Adrenal gland (tissue), 12 donors: ENCODE measurements around the gene NDUFS4. TPM values are rescaled to one million over a fixed set of nuclear protein-coding genes. Genes with fewer than 3 reads are reported as not detected.

ENCODE experiments used
- DNase-seq, 7 donors: peaks; one replicate each; pipeline ENCODE4 v3.0.0-alpha.2; 2019 to 2020
- H3K27ac ChIP-seq, 5 donors: fragments of 200-600 bp; sonication (generic) in 4 of 5; 1 replicate in 3 of 5; 2 replicates in 2 of 5; pipeline versions ENCODE4 v1.5.1 to v1.8.0; 2016 to 2020; ENCODE audit warnings: mild to moderate bottlenecking in 1 of 5
- H3K27me3 ChIP-seq: fragments of 200-600 bp; 2 replicates; pipeline ENCODE4 v1.8.0; 2021
- H3K36me3 ChIP-seq, 2 donors: fragments of 200-600 bp; replicated peaks in 1 of 2; 1 replicate in 1 of 2; 2 replicates in 1 of 2; pipeline versions ENCODE4 v1.5.1 to v1.8.0; 2018 to 2022
- H3K4me1 ChIP-seq, 2 donors: fragments of 200-600 bp; replicated peaks in 1 of 2; 1 replicate in 1 of 2; 2 replicates in 1 of 2; pipeline versions ENCODE4 v1.5.1 to v1.8.0; 2018 to 2021
- H3K4me3 ChIP-seq, 4 donors: fragments of 200-600 bp; sonication (generic) in 3 of 4; one replicate each; pipeline ENCODE4 v1.5.1; 2016 to 2018
- H3K9me3 ChIP-seq, 3 donors: fragments of 200-600 bp; sonication (generic) in 1 of 3; replicated peaks in 1 of 3; 1 replicate in 2 of 3; 2 replicates in 1 of 3; pipeline versions ENCODE4 v1.5.1 to v1.8.0; 2016 to 2021
- CTCF ChIP-seq, 6 experiments: fragments of 450-650 bp in 4 of 6; fragments of 200-600 bp in 2 of 6; sonication (generic) in 1 of 6; IDR thresholded peaks; 1 replicate in 5 of 6; 2 replicates in 1 of 6; pipeline versions ENCODE4 v1.5.1 to v1.8.0; 2016 to 2021; ENCODE audit warnings: antibody characterized with exemption in 6 of 6, mild to moderate bottlenecking in 2 of 6, moderate library complexity in 1 of 6
- POLR2A ChIP-seq, 2 donors: fragments of 450-650 bp; IDR thresholded peaks; one replicate each; pipeline ENCODE4 v1.6.1; 2017; ENCODE audit warnings: antibody characterized with exemption in 2 of 2, mild to moderate bottlenecking in 2 of 2, moderate library complexity in 1 of 2
- WGBS, 4 donors: extraction: QIAGEN DNeasy Blood & Tissue Kit in 2 of 4; methylation state at CpG; one replicate each; pipeline versions ENCODE4 v1.1.5 to v1.1.7; 2013 to 2017; 5-methylcytosine and 5-hydroxymethylcytosine counted together
- intact Hi-C, 2 donors: fragments of 100-400 bp; cut with DNase I; formaldehyde crosslinking; loops; one replicate each; pipeline versions ENCODE4 v1.14.1 to v1.15.0; 2022 to 2023
- polyA plus RNA-seq, 3 donors: library from polyadenylated mRNA; stranded (reverse); fragments of 200-250 nt in 2 of 3; fragments of 350-450 nt in 1 of 3; fragmentation: Illumina TruSeq in 1 of 3; extraction: RNeasy Lipid Tissue Mini Kit (QIAGEN cat#74804) in 1 of 3; gene quantifications; one replicate each; pipeline ENCODE4 v1.2.3, GENCODE V29; 2013 to 2014
- total RNA-seq, 9 donors: library from RNA; depleted of rRNA in 4 of 9; stranded (reverse); fragments of >200 nt in 4 of 9; fragments of 120-200 nt in 1 of 9; fragmentation: NEBNext Ultra II Directional in 1 of 9; extraction: Animal tissue kit (Norgen Biotek cat#: 25700) in 1 of 9; gene quantifications; one replicate each; pipeline versions ENCODE4 v1.1.0 to v1.2.4, GENCODE V29; 2013 to 2023
- donor health status: healthy with polysubstance abuse.
- donor health status: Bipolar disorder and iron deficiency.
- donor health status: DM: yes; HTN: yes; CAD: no.
- donor health status: DM: no; HTN: no; CAD: no.
- donor health status: DM: no; HTN: no; CAD: no.
- donor health status: DM: yes; HTN: yes; CAD: no.

The NDUFS4 gene
- total and polyA plus RNA-seq, 12 donors = 39.8 to 222 (median 93.0) TPM

DNA sequence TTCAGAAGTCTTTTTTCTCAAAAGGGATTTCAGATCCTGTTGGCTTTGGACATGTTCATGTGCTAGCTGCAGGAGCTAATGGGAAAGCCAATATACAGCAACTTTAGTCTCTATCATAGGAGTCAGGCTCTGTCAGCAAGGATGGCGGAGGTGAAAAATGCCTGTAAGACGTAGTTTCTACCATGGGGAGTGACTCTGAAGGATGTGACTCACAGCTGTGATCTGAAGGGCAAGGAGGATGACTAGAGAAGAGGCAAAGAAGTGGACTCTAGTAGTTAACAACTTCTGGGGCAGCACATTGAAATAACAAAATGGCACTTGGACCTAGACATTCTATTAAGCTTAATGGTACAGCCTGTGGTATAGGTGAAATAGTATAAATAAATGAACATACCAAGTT lies 3.1 kb upstream of the NDUFS4 start:
- Histone ChIP-seq H3K27ac (no peak overlapping the region), H3K36me3 (no peaks in the 10 kb centered on the region), H3K9me3 (no peaks in the 10 kb centered on the region), H3K27me3 (no peaks in the 10 kb centered on the region), H3K4me1 (peaks cover 10 to 13% of the 10 kb centered on the region in 2 donors), H3K4me3 (no peak overlapping the region)
- 74 to 88% (median 78%) methylated on average over 2 of the region's 2 CpGs for WGBS, 4 donors
- DNase-seq = no peak
- TF ChIP-seq CTCF (IDR thresholded peaks at IDR 0.05) (no peak), POLR2A (IDR thresholded peaks at IDR 0.05) (no peak)
- intact Hi-C loops = no loop called here

DNA sequence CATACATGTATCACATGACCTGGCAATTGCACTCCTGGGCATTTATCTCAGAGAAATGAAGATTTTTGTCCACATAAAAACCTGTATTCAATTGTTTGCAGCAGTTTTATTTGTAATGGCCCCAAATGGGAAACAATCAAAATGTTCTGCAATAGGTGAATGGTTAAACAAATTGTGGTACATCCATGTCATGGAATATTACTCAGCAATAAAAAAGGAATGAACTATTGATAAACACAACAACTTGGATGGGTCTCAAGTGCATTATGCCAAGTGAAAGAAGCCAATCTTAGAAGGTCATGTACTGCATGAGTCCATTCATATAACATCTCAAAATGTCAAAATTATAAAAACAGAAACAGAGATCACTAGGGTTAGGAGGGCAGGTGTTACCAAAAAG lies 1.5 kb upstream of the NDUFS4 start:
- Histone ChIP-seq H3K27ac (no peak overlapping the region), H3K9me3 (no peaks in the 10 kb centered on the region), H3K27me3 (no peaks in the 10 kb centered on the region), H3K4me1 (peaks cover 13 to 17% of the 10 kb centered on the region in 2 donors), H3K36me3 (no peaks in the 10 kb centered on the region), H3K4me3 (no peak overlapping the region)
- TF ChIP-seq CTCF (IDR thresholded peaks at IDR 0.05) = no peak
- TF ChIP-seq POLR2A (IDR thresholded peaks at IDR 0.05) = no peak
- intact Hi-C loops = no loop called here
- no peak for DNase-seq

DNA sequence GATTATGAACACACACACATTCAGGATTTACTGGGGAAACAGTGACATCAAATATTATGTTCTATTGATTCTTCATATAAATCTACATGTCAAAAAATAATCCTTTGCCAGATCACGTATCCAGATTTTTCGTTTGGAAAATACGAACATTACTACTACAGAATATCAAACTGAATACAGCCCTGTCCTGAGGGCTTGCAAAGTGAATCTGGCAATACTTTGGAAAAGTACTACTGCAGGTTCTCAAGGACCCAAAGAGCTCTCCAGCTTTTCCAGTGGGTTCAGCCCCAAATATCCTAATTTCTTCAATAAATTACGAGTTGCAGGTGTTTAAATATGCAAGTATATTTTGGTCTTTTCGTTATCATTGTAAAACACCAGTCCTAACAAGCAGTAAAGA lies 411 bp upstream of the NDUFS4 start:
- WGBS, 4 donors = 10 to 26% (median 17%) methylated on average over 5 of the region's 5 CpGs
- H3K27ac ChIP-seq = peak overlapping the region in 1 of 5 donors; percentile 82
- DNase-seq = no peak
- peak overlapping the region in 2 of 4 donors; percentile 74 to 95 for H3K4me3 ChIP-seq
- intact Hi-C loops = no loop called here
- H3K36me3 ChIP-seq = no peaks in the 10 kb centered on the region
- H3K9me3 ChIP-seq = no peaks in the 10 kb centered on the region
- H3K4me1 ChIP-seq = peaks cover 13 to 17% of the 10 kb centered on the region in 2 donors
- H3K27me3 ChIP-seq = no peaks in the 10 kb centered on the region
- TF ChIP-seq CTCF (IDR thresholded peaks at IDR 0.05) (no peak), POLR2A (IDR thresholded peaks at IDR 0.05) (no peak)

DNA sequence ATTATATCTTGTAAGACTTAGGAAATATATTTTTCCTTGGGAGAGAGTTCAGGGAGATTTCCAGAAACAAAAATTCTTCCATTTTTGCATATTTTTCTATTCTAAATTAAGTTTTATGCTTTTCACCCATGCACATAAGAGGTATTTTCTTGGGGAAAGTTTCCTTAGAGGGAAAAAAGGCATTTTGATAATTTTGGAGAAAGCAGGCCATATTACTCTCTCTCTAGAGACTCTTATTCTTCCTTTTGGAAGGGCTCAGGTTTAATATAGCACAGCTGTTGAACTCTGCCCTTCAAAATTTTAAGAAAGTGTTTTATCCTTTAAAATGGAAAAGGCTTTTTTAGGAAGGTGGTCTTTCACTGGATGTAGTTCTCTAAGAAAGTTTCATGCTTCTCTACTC lies 8.0 kb downstream of the NDUFS4 start:
- Histone ChIP-seq H3K4me1 (peaks cover 0 to 12% of the 10 kb centered on the region in 2 donors), H3K4me3 (no peak overlapping the region), H3K27me3 (no peaks in the 10 kb centered on the region), H3K36me3 (no peaks in the 10 kb centered on the region), H3K27ac (no peak overlapping the region), H3K9me3 (no peaks in the 10 kb centered on the region)
- intact Hi-C loops = no loop called here
- DNase-seq = no peak
- TF ChIP-seq POLR2A (IDR thresholded peaks at IDR 0.05) (no peak), CTCF (IDR thresholded peaks at IDR 0.05) (no peak)
